Measurements from ENCODE around the gene TRIM37. TPM values are rescaled to one million over a fixed set of nuclear protein-coding genes. Genes with fewer than 3 reads are reported as not detected.

Gene TRIM37
- total RNA-seq, 2 donors from 2014 or later = 26.3 to 31.1 TPM

DNA sequence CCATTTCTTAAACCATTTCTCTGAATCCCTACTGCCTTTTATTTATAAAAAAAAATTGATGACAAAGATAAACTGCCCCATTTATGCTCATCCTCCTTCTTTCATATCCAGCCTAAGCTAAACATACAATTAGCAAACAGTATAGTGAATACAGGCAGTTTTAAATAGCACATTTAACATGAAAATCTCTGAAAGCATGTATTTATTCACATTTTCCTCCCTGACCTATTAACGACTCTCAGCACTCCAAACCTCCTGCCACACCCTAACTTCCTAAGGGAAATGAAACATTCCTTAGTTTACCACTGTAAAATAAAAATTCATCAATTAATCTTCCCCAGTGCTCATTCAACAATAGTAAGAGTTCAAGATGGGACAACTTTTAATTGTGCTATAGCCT lies 56.9 kb downstream of the TRIM37 start:
- H3K27ac Mint-ChIP-seq = no peak overlapping the region

DNA sequence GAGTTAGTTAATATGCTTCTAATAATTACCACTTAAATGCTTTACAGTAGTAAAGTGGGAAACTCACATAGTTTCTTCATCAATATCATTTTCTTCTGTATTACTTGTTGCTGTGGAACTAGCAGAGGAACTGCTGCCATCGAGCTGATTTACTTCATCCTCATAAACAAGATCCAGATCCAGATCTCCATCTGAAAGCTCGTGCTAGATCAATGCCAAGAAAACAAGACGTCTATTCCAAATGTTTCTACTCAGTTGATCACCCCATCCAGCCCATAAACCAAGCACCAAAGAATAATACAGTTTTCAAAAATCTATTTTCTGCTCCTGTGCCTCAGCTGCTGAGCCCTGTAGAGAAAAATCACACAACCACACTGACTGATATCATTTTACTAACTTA lies 59.1 kb downstream of the TRIM37 start:
- DNase-seq (no peak), ATAC-seq (replicated peaks in 1 of 2) (no peak)
- Mint-ChIP-seq H3K36me3 (ENCODE audit: insufficient read depth in 2 of 2) (peaks cover 7 to 20% of the 10 kb centered on the region in 2 donors), H3K4me1 (ENCODE audit: low read depth) (no peaks in the 10 kb centered on the region), H3K27ac (no peak overlapping the region), H3K4me3 (no peak overlapping the region), H3K27me3 (ENCODE audit: low read depth) (no peaks in the 10 kb centered on the region), H3K9me3 (no peaks in the 10 kb centered on the region)

More for the DNA sequence above, 56.9 kb downstream of the TRIM37 start:
- H3K4me3 Mint-ChIP-seq = no peak overlapping the region
- H3K36me3 Mint-ChIP-seq (ENCODE audit: insufficient read depth in 2 of 2) = peaks cover 7 to 22% of the 10 kb centered on the region in 2 donors
- DNase-seq (no peak), ATAC-seq (replicated peaks in 1 of 2) (no peak)
- H3K4me1 Mint-ChIP-seq (ENCODE audit: low read depth) = no peaks in the 10 kb centered on the region
- H3K27me3 Mint-ChIP-seq (ENCODE audit: low read depth) = no peaks in the 10 kb centered on the region
- no peaks in the 10 kb centered on the region for H3K9me3 Mint-ChIP-seq

DNA sequence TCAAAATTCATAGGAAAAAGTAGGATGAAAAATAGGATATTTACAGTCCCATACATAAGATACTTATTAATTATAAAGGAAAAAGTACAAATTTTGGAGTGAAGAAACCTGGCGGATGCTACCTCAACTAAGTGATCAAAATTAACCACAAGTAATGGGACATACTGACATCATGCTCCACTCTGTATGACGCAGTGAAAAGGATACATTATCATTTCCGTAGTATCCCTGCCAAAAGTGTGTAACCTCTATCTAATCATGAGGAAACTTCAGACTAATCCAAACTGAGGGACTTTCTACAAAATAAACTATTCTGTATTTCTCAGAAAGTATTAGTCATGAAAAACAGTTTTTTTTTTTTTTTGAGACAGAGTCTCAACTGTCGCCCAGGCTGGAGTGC lies 60.5 kb downstream of the TRIM37 start:
- H3K27me3 Mint-ChIP-seq (ENCODE audit: low read depth) = no peaks in the 10 kb centered on the region
- H3K27ac Mint-ChIP-seq = no peak overlapping the region
- H3K4me1 Mint-ChIP-seq (ENCODE audit: low read depth) = no peaks in the 10 kb centered on the region
- DNase-seq (no peak), ATAC-seq (replicated peaks in 1 of 2) (no peak)
- H3K4me3 Mint-ChIP-seq = no peak overlapping the region
- no peaks in the 10 kb centered on the region for H3K9me3 Mint-ChIP-seq
- peaks cover 7 to 18% of the 10 kb centered on the region in 2 donors for H3K36me3 Mint-ChIP-seq (ENCODE audit: insufficient read depth in 2 of 2)

DNA sequence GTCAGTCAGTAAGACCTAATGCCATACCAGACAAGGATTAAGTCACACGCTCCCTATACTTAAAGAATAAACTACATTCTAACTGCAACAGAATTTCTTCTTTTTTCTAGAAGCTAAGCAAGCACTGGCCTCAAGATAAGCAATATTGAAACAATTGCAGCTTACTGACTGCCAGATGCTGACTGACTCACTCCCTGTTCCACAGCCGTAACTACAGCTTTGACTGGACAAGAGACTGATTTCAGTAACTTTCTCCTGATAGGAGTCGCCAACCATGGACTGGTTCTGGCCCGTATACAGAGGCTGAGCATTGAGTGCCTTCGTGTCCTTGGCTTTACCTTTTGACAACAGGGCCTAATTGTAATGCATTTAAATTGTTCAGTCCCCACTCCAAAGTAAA lies 67.9 kb downstream of the TRIM37 start:
- peaks cover 6 to 17% of the 10 kb centered on the region in 2 donors for H3K36me3 Mint-ChIP-seq (ENCODE audit: insufficient read depth in 2 of 2)
- DNase-seq (peak; percentile 45 to 52), ATAC-seq (replicated peaks in 1 of 2) (peak; percentile 97)
- no peaks in the 10 kb centered on the region for H3K9me3 Mint-ChIP-seq
- no peak overlapping the region for H3K27ac Mint-ChIP-seq
- no peak overlapping the region for H3K4me3 Mint-ChIP-seq
- no peaks in the 10 kb centered on the region for H3K27me3 Mint-ChIP-seq (ENCODE audit: low read depth)
- peaks cover 13% of the 10 kb centered on the region for H3K4me1 Mint-ChIP-seq (ENCODE audit: low read depth)

DNA sequence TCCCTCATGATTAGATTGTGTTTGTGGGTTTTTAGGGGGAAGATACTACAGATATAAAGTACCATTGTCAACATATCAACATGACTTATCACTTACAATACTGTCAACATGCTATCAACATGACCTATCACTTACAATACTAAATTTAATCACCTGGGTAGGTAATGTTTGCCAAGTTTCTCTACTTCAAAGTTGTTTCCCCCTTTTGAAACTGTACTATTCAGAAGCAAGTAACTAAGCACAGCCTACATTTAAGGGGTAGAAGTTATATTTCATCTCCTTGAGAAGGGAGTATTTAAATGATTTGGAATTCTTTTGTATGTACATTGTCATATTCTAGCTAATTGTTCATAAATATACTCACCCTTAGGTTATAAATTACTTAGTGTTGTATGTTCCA lies 68.7 kb downstream of the TRIM37 start:
- no peak for ATAC-seq (replicated peaks in 1 of 2)
- H3K9me3 Mint-ChIP-seq = no peaks in the 10 kb centered on the region
- DNase-seq = no peak
- no peak overlapping the region for H3K27ac Mint-ChIP-seq
- no peak overlapping the region for H3K4me3 Mint-ChIP-seq
- H3K36me3 Mint-ChIP-seq (ENCODE audit: insufficient read depth in 2 of 2) = peaks cover 6 to 17% of the 10 kb centered on the region in 2 donors
- peaks cover 13% of the 10 kb centered on the region for H3K4me1 Mint-ChIP-seq (ENCODE audit: low read depth)
- no peaks in the 10 kb centered on the region for H3K27me3 Mint-ChIP-seq (ENCODE audit: low read depth)

DNA sequence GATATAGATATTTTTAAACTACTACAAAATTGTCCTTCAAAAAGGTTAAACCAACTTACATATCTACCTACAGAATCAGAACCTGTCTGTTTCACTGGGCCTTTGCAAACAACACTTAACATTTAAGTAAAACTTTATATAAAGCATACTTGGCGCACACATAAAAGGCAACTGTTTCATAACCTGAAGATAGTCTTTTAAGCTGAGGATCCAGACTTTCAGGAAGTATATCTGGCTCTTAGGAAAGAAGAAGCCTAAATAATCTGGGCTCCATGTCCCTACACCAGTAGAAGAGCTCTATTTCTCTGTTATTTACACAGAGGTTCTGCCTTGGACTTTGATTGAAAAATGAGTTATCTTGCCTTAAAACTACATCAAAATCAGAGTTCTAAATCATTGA lies 75.9 kb downstream of the TRIM37 start:
- Mint-ChIP-seq H3K27me3 (ENCODE audit: low read depth) (no peaks in the 10 kb centered on the region), H3K9me3 (no peaks in the 10 kb centered on the region), H3K4me3 (no peak overlapping the region), H3K36me3 (ENCODE audit: insufficient read depth in 2 of 2) (peaks cover 0 to 7% of the 10 kb centered on the region in 2 donors), H3K4me1 (ENCODE audit: low read depth) (no peaks in the 10 kb centered on the region), H3K27ac (no peak overlapping the region)
- no peak for ATAC-seq (replicated peaks in 1 of 2)
- no peak for DNase-seq

DNA sequence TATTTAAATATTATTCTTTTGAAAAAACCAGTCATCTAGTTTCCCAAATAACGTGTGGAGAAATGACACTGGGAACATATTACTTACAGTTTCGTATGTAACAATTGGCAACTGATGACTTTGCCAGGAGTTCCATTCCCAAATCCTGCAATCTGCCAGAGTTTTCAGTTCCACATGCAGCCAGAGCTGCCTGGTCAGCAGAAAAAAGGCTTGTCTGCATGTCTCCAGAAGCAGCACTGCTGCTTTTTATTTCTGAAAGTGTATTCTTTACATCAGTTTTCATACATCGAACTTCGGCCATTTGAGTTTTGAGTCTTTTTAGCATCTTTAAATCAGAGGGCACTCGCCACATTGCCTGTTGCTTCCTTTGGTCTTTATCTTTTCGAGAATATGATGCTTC lies 78.4 kb downstream of the TRIM37 start:
- peaks cover 0 to 5% of the 10 kb centered on the region in 2 donors for H3K36me3 Mint-ChIP-seq (ENCODE audit: insufficient read depth in 2 of 2)
- H3K9me3 Mint-ChIP-seq = no peaks in the 10 kb centered on the region
- ATAC-seq (replicated peaks in 1 of 2) = no peak
- DNase-seq = no peak
- H3K27me3 Mint-ChIP-seq (ENCODE audit: low read depth) = no peaks in the 10 kb centered on the region
- H3K4me1 Mint-ChIP-seq (ENCODE audit: low read depth) = no peaks in the 10 kb centered on the region
- H3K27ac Mint-ChIP-seq = no peak overlapping the region
- no peak overlapping the region for H3K4me3 Mint-ChIP-seq

DNA sequence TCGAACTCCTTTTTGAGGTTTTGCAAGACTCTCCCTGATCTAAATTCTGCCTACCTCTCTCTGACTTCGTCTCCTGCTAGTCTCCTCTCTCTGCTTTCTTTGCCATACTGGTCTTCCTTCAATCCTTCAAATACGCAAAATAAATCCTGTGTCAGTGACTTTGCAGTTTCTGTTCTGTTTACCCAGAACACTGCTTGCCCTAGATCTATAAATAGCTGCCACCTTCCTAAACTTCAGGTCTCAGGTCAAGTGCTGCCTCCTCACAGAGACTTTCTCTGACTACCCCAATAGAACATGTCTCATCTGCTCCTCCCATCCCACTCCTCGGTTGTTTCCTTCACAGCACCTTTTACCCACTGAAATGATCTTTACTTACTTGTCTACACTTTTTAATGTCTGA lies 78.9 kb downstream of the TRIM37 start:
- H3K9me3 Mint-ChIP-seq = no peaks in the 10 kb centered on the region
- H3K27me3 Mint-ChIP-seq (ENCODE audit: low read depth) = no peaks in the 10 kb centered on the region
- ATAC-seq (replicated peaks in 1 of 2) (no peak), DNase-seq (no peak)
- H3K4me3 Mint-ChIP-seq = no peak overlapping the region
- peak overlapping the region; percentile 38 for H3K27ac Mint-ChIP-seq
- H3K4me1 Mint-ChIP-seq (ENCODE audit: low read depth) = no peaks in the 10 kb centered on the region
- H3K36me3 Mint-ChIP-seq (ENCODE audit: insufficient read depth in 2 of 2) = peaks cover 0 to 5% of the 10 kb centered on the region in 2 donors

DNA sequence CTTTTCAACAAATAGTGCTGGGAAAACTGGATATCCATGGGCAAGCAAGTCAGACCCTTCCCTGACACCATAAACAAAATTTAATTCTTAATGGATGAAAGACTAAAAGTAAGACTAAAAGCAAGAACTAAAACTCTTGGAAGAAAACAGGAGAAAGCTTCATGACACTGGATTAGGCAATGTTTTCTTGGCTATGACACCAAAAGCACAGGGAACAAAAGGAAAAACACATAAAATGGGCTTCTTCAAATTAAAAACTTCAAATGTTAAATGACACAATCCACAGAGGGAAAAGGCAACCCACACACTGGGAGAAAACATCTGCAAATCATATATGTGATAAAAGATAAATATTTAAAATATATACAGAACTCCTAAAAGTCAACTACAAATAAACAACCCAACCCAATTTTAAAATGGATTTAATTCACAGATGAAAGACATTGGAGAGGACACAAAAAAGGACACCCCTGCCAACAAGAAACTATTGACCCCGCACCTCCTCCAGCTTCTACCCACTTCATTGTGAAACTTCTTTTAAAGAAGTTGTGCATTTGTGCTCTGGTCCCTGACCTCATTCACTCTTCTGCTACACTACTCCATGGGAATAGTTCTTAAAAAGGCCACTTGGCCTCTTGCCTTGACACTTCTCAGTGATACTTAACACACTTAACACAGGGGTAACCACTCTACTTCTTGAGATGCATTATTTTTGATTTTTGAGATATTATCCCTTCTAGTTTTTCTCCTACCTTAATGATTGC lies 80.3 kb downstream of the TRIM37 start:
- peak overlapping the region; percentile 33 for H3K27ac Mint-ChIP-seq
- no peaks in the 10 kb centered on the region for H3K9me3 Mint-ChIP-seq
- peaks cover 0 to 7% of the 10 kb centered on the region in 2 donors for H3K36me3 Mint-ChIP-seq (ENCODE audit: insufficient read depth in 2 of 2)
- H3K27me3 Mint-ChIP-seq (ENCODE audit: low read depth) = no peaks in the 10 kb centered on the region
- H3K4me3 Mint-ChIP-seq = no peak overlapping the region
- no peaks in the 10 kb centered on the region for H3K4me1 Mint-ChIP-seq (ENCODE audit: low read depth)
- no peak for DNase-seq
- ATAC-seq (replicated peaks in 1 of 2) = no peak

DNA sequence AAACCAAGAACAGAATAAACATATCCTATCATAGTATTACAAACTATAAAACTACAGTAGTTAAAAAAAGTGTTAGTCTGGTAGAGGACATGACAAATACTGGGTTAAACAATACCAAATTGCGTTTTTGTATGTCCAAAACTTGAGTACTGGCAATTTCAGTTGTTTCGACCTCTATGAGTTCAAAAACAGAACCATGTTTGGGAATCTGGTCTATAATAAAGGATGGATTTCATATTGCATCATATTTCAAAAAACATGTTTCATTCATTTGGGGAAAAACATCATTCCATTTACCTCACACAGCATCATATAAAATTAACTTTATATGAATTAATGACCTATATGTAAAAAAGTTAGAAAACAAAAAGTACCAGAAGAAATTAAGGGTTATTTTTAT lies 81.8 kb downstream of the TRIM37 start:
- ATAC-seq (replicated peaks in 1 of 2) = no peak
- no peaks in the 10 kb centered on the region for H3K4me1 Mint-ChIP-seq (ENCODE audit: low read depth)
- H3K9me3 Mint-ChIP-seq = no peaks in the 10 kb centered on the region
- DNase-seq = no peak
- H3K27ac Mint-ChIP-seq = no peak overlapping the region
- H3K27me3 Mint-ChIP-seq (ENCODE audit: low read depth) = no peaks in the 10 kb centered on the region
- H3K36me3 Mint-ChIP-seq (ENCODE audit: insufficient read depth in 2 of 2) = peaks cover 0 to 6% of the 10 kb centered on the region in 2 donors
- H3K4me3 Mint-ChIP-seq = no peak overlapping the region

DNA sequence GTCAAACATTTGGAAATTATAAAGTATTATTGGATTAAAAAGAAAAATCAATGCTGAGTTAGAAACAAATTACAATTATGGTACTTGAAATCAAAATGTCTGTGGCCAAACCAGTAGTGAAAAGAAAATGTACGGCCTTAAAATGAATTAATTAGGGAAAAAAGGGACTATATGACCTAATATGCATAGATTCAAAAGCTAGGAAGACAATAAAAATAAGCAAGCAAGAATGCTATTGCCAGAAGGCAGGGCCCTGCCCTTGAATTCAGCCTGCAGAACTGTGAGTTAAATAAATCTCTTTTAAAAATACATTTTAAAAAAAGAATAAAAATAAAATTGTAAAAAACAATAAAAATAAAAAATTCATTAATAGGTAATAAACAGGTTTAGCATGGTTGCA lies 88.7 kb downstream of the TRIM37 start:
- ATAC-seq (replicated peaks in 1 of 2) (no peak), DNase-seq (no peak)
- Mint-ChIP-seq H3K36me3 (ENCODE audit: insufficient read depth in 2 of 2) (peaks cover 2 to 13% of the 10 kb centered on the region in 2 donors), H3K4me1 (ENCODE audit: low read depth) (no peaks in the 10 kb centered on the region), H3K9me3 (no peaks in the 10 kb centered on the region), H3K4me3 (no peak overlapping the region), H3K27me3 (ENCODE audit: low read depth) (no peaks in the 10 kb centered on the region), H3K27ac (no peak overlapping the region)

DNA sequence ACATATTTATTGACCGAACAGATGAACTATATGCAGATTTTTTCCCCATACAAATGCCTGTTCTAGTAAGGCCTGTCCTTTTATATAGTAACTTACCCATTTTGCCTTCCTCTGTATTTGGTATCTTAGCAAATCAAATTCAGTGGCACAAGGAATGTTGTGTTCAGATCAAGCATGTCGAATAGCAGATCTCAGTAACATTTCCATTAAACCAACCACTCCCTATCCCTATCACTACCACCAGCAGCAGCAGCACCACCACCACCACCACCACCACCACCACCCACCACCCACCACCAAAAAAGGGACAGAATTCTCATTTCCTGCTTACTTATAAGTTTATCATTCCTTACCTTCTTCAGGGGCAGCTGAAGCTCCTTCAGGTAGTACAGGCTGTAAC lies 94.7 kb downstream of the TRIM37 start:
- Mint-ChIP-seq H3K9me3 (no peaks in the 10 kb centered on the region), H3K27me3 (ENCODE audit: low read depth) (no peaks in the 10 kb centered on the region), H3K4me3 (no peak overlapping the region), H3K36me3 (ENCODE audit: insufficient read depth in 2 of 2) (peaks cover 0 to 3% of the 10 kb centered on the region in 2 donors), H3K27ac (no peak overlapping the region), H3K4me1 (ENCODE audit: low read depth) (no peaks in the 10 kb centered on the region)
- no peak for DNase-seq
- ATAC-seq (replicated peaks in 1 of 2) = no peak

DNA sequence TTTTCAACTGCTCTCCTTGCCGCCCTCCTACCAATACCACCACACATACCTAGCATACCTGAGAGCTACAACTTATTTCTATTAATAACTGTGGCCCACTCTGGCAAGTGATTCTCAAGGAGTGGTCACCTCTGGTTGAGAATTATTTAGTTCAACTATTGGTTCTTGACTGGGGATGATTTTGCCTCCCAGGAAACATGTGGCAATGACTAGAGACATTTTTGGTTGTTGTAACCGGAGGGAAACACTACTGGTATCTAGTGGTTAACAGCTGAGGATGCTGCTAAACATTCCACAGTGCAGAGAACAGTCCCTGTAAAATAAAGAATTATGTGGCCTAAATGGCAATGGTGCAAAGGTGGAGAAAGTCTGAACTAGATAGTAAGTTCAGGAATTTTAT lies 96.7 kb downstream of the TRIM37 start:
- DNase-seq = no peak
- no peak for ATAC-seq (replicated peaks in 1 of 2)
- Mint-ChIP-seq H3K4me3 (no peak overlapping the region), H3K9me3 (no peaks in the 10 kb centered on the region), H3K36me3 (ENCODE audit: insufficient read depth in 2 of 2) (peaks cover 0 to 3% of the 10 kb centered on the region in 2 donors), H3K27me3 (ENCODE audit: low read depth) (no peaks in the 10 kb centered on the region), H3K27ac (peak overlapping the region; percentile 77), H3K4me1 (ENCODE audit: low read depth) (peaks cover under 1% of the 10 kb centered on the region)

DNA sequence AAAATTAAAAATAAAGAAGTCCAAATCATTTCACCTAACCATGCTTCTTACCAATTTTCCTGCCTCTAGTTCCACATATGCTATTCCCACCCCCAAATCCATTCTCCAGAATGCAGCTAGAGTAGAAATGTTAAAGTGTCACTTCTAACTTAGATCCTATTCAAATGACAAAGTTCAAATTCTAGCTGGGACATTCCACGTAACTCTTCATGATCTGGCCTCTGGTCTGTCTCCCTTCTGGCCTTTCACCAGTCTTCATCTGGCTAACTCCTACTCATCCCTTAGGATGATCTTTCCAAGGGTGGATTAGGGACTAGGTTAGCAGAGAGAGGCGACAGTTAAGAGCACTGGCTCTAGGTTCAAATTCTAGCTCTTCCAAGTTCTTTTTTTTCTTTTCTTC lies 97.9 kb downstream of the TRIM37 start:
- Mint-ChIP-seq H3K4me3 (no peak overlapping the region), H3K9me3 (no peaks in the 10 kb centered on the region), H3K27ac (no peak overlapping the region), H3K4me1 (ENCODE audit: low read depth) (peaks cover 6% of the 10 kb centered on the region), H3K27me3 (ENCODE audit: low read depth) (no peaks in the 10 kb centered on the region), H3K36me3 (ENCODE audit: insufficient read depth in 2 of 2) (peaks cover 0 to 3% of the 10 kb centered on the region in 2 donors)
- no peak for DNase-seq
- ATAC-seq (replicated peaks in 1 of 2) = no peak
